HCT116 (cell line): ENCODE data around the gene DNAJB8. TPM values are rescaled to one million over a fixed set of nuclear protein-coding genes. Genes with fewer than 3 reads are reported as not detected.

Experiments used
- ATAC-seq: fragments of 200-7000 bp; cut with Tn5 transposase; 2 replicates; pipeline ENCODE4 v1.9.1; 2020; ENCODE audit warnings: mild to moderate bottlenecking, moderate library complexity
- BruUV-seq: library from RNA; stranded (reverse); fragments of 400-500 nt; replicated peaks from 2 replicates; lab custom pipeline; 2021; lab: Mats Ljungman, UMichigan
- CTCF ChIA-PET: fragments of 300-600 bp; sonication (Branson Sonifier 250); formaldehyde crosslinking; loops from one replicate; lab custom pipeline; 2021; ENCODE audit warnings: antibody characterized with exemption; lab: Charles Lee
- POLR2A ChIA-PET: fragments of 300-600, 350-600 bp; sonication (Branson Sonifier 250); formaldehyde crosslinking; loops from one replicate; lab custom pipeline; 2021; ENCODE audit warnings: antibody characterized with exemption; lab: Charles Lee
- RAD21 ChIA-PET, 2 experiments: fragments of 300-600 bp; sonication (Branson Sonifier 250); formaldehyde crosslinking; loops; one replicate each; lab custom pipeline; 2023; ENCODE audit warnings: low total read pairs in 2 of 2; ENCODE audit not compliant: uncharacterized antibody in 2 of 2, unreplicated experiment in 2 of 2, low non-redundant PET in 1 of 2; lab: Charles Lee
- DNase-seq: peaks from one replicate; pipeline ENCODE4 v3.0.0-alpha.2; 2010; ENCODE audit warnings: low read depth, low spot score
- H2AFZ ChIP-seq: fragments of 200-600 bp; shearing (Covaris generic), sonication (generic); 2 replicates; pipeline ENCODE4 v1.6.1; 2017; ENCODE audit warnings: low read depth, mixed run types, mixed read lengths, antibody characterized with exemption, low read length; ENCODE audit not compliant: poor library complexity, severe bottlenecking
- H3K27ac ChIP-seq: 2 replicates; pipeline ENCODE4 v1.5.1; 2012; ENCODE audit warnings: low read depth, low read length
- H3K27me3 ChIP-seq: fragments of 200-600 bp; sonication (generic); 2 replicates; pipeline ENCODE4 v1.6.1; 2016; ENCODE audit warnings: mixed run types, low read length, mixed read lengths; ENCODE audit not compliant: insufficient read depth
- H3K36me3 ChIP-seq, 2 experiments: fragments of 200-500 bp in 1 of 2; fragments of 200-600 bp in 1 of 2; sonication (Bioruptor generic) in 1 of 2; sonication (generic) in 1 of 2; 2 replicates each; pipeline versions ENCODE4 v1.5.1 to v1.6.1; 2014 to 2016; ENCODE audit warnings: low read length in 2 of 2, inconsistent platforms in 1 of 2, mixed read lengths in 1 of 2, mixed run types in 1 of 2; ENCODE audit not compliant: insufficient read depth in 2 of 2, control insufficient read depth in 1 of 2
- H3K4me1 ChIP-seq, 2 experiments: fragments of 200-600 bp in 1 of 2; sonication (generic) in 1 of 2; 2 replicates each; pipeline versions ENCODE4 v1.5.1 to v1.6.1; 2012 to 2017; ENCODE audit warnings: low read length in 2 of 2, inconsistent platforms in 1 of 2, mild to moderate bottlenecking in 1 of 2, mixed read lengths in 1 of 2, mixed run types in 1 of 2, moderate library complexity in 1 of 2; ENCODE audit not compliant: insufficient read depth in 2 of 2, control insufficient read depth in 1 of 2
- H3K4me2 ChIP-seq: fragments of 200-600 bp; sonication (generic); 2 replicates; pipeline ENCODE4 v1.6.1; 2017; ENCODE audit warnings: mixed run types, low read length, mixed read lengths
- H3K4me3 ChIP-seq, 2 experiments: fragments of 200-600 bp in 1 of 2; sonication (generic) in 1 of 2; replicated peaks in 1 of 2; 2 replicates each; pipeline ENCODE4 v1.5.1; 2011 to 2016; ENCODE audit warnings: low read length in 2 of 2, control low read depth in 1 of 2, low read depth in 1 of 2, mild to moderate bottlenecking in 1 of 2, mixed read lengths in 1 of 2, mixed run types in 1 of 2
- H3K79me2 ChIP-seq: fragments of 200-600 bp; sonication (generic); 2 replicates; pipeline ENCODE4 v1.6.1; 2017; ENCODE audit warnings: mild to moderate bottlenecking, mixed run types, low read length, moderate library complexity, mixed read lengths; ENCODE audit not compliant: insufficient read depth
- H3K9ac ChIP-seq: fragments of 200-600 bp; sonication (generic); 2 replicates; pipeline ENCODE4 v1.6.1; 2016; ENCODE audit warnings: low read length, mixed read lengths
- H3K9me2 ChIP-seq: fragments of 200-600 bp; sonication (generic), shearing (Covaris generic); 2 replicates; pipeline ENCODE4 v1.6.1; 2017; ENCODE audit warnings: mixed run types, mild to moderate bottlenecking, moderate library complexity; ENCODE audit not compliant: insufficient read depth
- H3K9me3 ChIP-seq, 2 experiments: fragments of 200-500 bp in 1 of 2; fragments of 200-600 bp in 1 of 2; sonication (Bioruptor generic) in 1 of 2; sonication (generic) in 1 of 2; 2 replicates each; pipeline ENCODE4 v1.6.1; 2014 to 2017; ENCODE audit warnings: low read length in 2 of 2, mixed read lengths in 2 of 2, inconsistent platforms in 1 of 2, low read depth in 1 of 2, mild to moderate bottlenecking in 1 of 2, mixed run types in 1 of 2, moderate library complexity in 1 of 2; ENCODE audit not compliant: control insufficient read depth in 1 of 2, insufficient read depth in 1 of 2
- H4K20me1 ChIP-seq: fragments of 200-600 bp; sonication (generic), shearing (Covaris generic); 2 replicates; pipeline ENCODE4 v1.6.1; 2017; ENCODE audit warnings: mixed run types, mild to moderate bottlenecking, moderate library complexity; ENCODE audit not compliant: insufficient read depth
- CBX3 ChIP-seq: IDR thresholded peaks from 2 replicates; pipeline ENCODE4 v1.6.1; 2012; ENCODE audit warnings: low read depth
- ELF1 ChIP-seq: IDR thresholded peaks from 2 replicates; pipeline ENCODE4 v1.6.1; 2012; ENCODE audit warnings: low read depth, borderline replicate concordance
- EZH2phosphoT487 ChIP-seq: fragments of 200-600 bp; IDR thresholded peaks from 2 replicates; pipeline ENCODE4 v1.6.1; 2018; ENCODE audit warnings: antibody characterized with exemption, borderline replicate concordance
- FOSL1 ChIP-seq: IDR thresholded peaks from 2 replicates; pipeline ENCODE4 v1.6.1; 2012; ENCODE audit warnings: low read depth
- SRF ChIP-seq: IDR thresholded peaks from 2 replicates; pipeline ENCODE4 v1.6.1; 2012; ENCODE audit warnings: low read depth
- ZFX ChIP-seq: fragments of 450-650 bp; IDR thresholded peaks from 2 replicates; pipeline ENCODE4 v1.6.1; 2017
- intact Hi-C: fragments of 100-400 bp; cut with micrococcal nuclease; formaldehyde crosslinking; loops from 2 replicates; pipeline ENCODE4 v1.10.0; 2022
- total RNA-seq: library from RNA; stranded (reverse); gene quantifications from one replicate; pipeline ENCODE4 v1.2.1, GENCODE V29; 2021; ENCODE audit not compliant: unreplicated experiment
- TF ChIP-seq, protein P1 (sequence below), 3 experiments: fragments of 200-600 bp in 1 of 3; sonication (generic) in 1 of 3; IDR thresholded peaks in 2 of 3; conservative IDR thresholded peaks in 1 of 3; 2 replicates each; pipeline ENCODE4 v1.5.1; 2012 to 2017; ENCODE audit warnings: low read depth in 2 of 3, low read length in 2 of 3, antibody characterized with exemption in 1 of 3, borderline replicate concordance in 1 of 3, control low read depth in 1 of 3, mild to moderate bottlenecking in 1 of 3, mixed read lengths in 1 of 3, mixed run types in 1 of 3, moderate library complexity in 1 of 3; ENCODE audit not compliant: insufficient read depth in 1 of 3

The DNAJB8 gene
- total RNA-seq, 1 experiment from 2014 or later, result not detected

GRCh38 chr3:128461731-128462130, 5.0 kb downstream of the DNAJB8 start:
- CTCF ChIA-PET, result no interaction called here

GRCh38 chr3:128459461-128459820, 7.2 kb downstream of the DNAJB8 start:
- intact Hi-C loops, result no loop called here
- H3K9me2 ChIP-seq, result no peaks in the 10 kb centered on the region
- DNase-seq (no peak), ATAC-seq (no peak)
- H3K9ac ChIP-seq, result no peak overlapping the region
- no peak overlapping the region for H3K4me2 ChIP-seq
- H3K9me3 ChIP-seq, result no peaks in the 10 kb centered on the region
- ChIA-PET CTCF (no interaction called here), POLR2A (no interaction called here), RAD21 (no interaction called here)
- H3K36me3 ChIP-seq, result no peaks in the 10 kb centered on the region
- no peaks in the 10 kb centered on the region for H4K20me1 ChIP-seq
- H3K79me2 ChIP-seq, result no peaks in the 10 kb centered on the region
- no peak overlapping the region for H3K4me3 ChIP-seq
- H3K4me1 ChIP-seq, result no peaks in the 10 kb centered on the region
- H3K27me3 ChIP-seq, result peaks cover 17% of the 10 kb centered on the region; the same call in 1 of the 2 replicates
- H2AFZ ChIP-seq, result no peak overlapping the region
- H3K27ac ChIP-seq, result no peak overlapping the region
- BruUV-seq, result no TSS peak
- TF ChIP-seq CBX3 (no peak), SRF (no peak), FOSL1 (no peak), ZFX (no peak), EZH2phosphoT487 (no peak), ELF1 (no peak)

More at GRCh38 chr3:128461731-128462130, 5.0 kb downstream of the DNAJB8 start:
- DNase-seq (no peak), ATAC-seq (peak; percentile 64)
- H3K79me2 ChIP-seq, result no peaks in the 10 kb centered on the region
- no peaks in the 10 kb centered on the region for H3K9me3 ChIP-seq
- H3K9ac ChIP-seq, result no peak overlapping the region
- intact Hi-C loops, result no loop called here
- peaks cover 19% of the 10 kb centered on the region for H3K27me3 ChIP-seq
- H3K27ac ChIP-seq, result no peak overlapping the region
- TF ChIP-seq EZH2phosphoT487, result no peak
- TF ChIP-seq, protein P1, sequence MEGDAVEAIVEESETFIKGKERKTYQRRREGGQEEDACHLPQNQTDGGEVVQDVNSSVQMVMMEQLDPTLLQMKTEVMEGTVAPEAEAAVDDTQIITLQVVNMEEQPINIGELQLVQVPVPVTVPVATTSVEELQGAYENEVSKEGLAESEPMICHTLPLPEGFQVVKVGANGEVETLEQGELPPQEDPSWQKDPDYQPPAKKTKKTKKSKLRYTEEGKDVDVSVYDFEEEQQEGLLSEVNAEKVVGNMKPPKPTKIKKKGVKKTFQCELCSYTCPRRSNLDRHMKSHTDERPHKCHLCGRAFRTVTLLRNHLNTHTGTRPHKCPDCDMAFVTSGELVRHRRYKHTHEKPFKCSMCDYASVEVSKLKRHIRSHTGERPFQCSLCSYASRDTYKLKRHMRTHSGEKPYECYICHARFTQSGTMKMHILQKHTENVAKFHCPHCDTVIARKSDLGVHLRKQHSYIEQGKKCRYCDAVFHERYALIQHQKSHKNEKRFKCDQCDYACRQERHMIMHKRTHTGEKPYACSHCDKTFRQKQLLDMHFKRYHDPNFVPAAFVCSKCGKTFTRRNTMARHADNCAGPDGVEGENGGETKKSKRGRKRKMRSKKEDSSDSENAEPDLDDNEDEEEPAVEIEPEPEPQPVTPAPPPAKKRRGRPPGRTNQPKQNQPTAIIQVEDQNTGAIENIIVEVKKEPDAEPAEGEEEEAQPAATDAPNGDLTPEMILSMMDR (IDR thresholded peaks at IDR 0.05 in 2 of 3, conservative IDR thresholded peaks at IDR 0.05 in 1 of 3; ENCODE audit: borderline replicate concordance in 1 of 3, insufficient read depth in 1 of 3, low read depth in 2 of 3, low read length in 2 of 3), result peak in 1 of 3 experiments; percentile 26; a peak in 2 of 6 replicates
- H3K36me3 ChIP-seq, result no peaks in the 10 kb centered on the region
- BruUV-seq, result no TSS peak
- H3K4me3 ChIP-seq, result no peak overlapping the region
- H4K20me1 ChIP-seq, result no peaks in the 10 kb centered on the region
- ChIA-PET POLR2A (no interaction called here), RAD21 (no interaction called here)
- H2AFZ ChIP-seq, result no peak overlapping the region
- no peak overlapping the region for H3K4me2 ChIP-seq
- H3K4me1 ChIP-seq, result no peaks in the 10 kb centered on the region
- H3K9me2 ChIP-seq, result no peaks in the 10 kb centered on the region
